GOT3 (cell line): ENCODE measurements around the gene CDK12.

Experiments
- DNase-seq: peaks from one replicate; lab custom pipeline; 2025; ENCODE audit warnings: mixed read lengths; lab: John Stamatoyannopoulos, UW

Gene CDK12

GRCh38 chr17:39582658-39583057, 121.4 kb downstream of the CDK12 start:
- DNase-seq: no peak
